Measurements from ENCODE around the gene SCAMP5.
A peak's percentile ranks its signal among the peaks of the same experiment; 100 is the strongest.

The SCAMP5 gene

GRCh38 chr15:75023872-75024636 lies 28.7 kb downstream of the SCAMP5 start:
- DNase-seq, result no peak

GRCh38 chr15:75025107-75025506 lies 29.7 kb downstream of the SCAMP5 start:
- DNase-seq, result no peak

- DNase-seq, result no peak
Measured at GRCh38 chr15:75025548-75026260, 30.3 kb downstream of the SCAMP5 start.

- no peak for DNase-seq
Measured at GRCh38 chr15:75027551-75027950, 32.2 kb downstream of the SCAMP5 start.

GRCh38 chr15:75028991-75029377 lies 33.6 kb downstream of the SCAMP5 start:
- no peak for DNase-seq

- peak; percentile 6 for DNase-seq
Measured at GRCh38 chr15:75029378-75030022, 34.1 kb downstream of the SCAMP5 start.

- DNase-seq, result no peak
Measured at GRCh38 chr15:75030023-75030413, 34.7 kb downstream of the SCAMP5 start.

- no peak for DNase-seq
Measured at GRCh38 chr15:75030424-75030823, 35.1 kb downstream of the SCAMP5 start.

- DNase-seq, result no peak
Measured at GRCh38 chr15:75031848-75032247, 36.5 kb downstream of the SCAMP5 start.

- no peak for DNase-seq
Measured at GRCh38 chr15:75032395-75032794, 37.0 kb downstream of the SCAMP5 start.

GRCh38 chr15:75033809-75034208 lies 38.4 kb downstream of the SCAMP5 start:
- DNase-seq, result no peak

- no peak for DNase-seq
Measured at GRCh38 chr15:75034615-75035014, 39.3 kb downstream of the SCAMP5 start.

GRCh38 chr15:75036212-75036616 lies 40.9 kb downstream of the SCAMP5 start:
- no peak for DNase-seq

GRCh38 chr15:75037685-75038084 lies 42.3 kb downstream of the SCAMP5 start:
- DNase-seq, result no peak

- DNase-seq, result no peak
Measured at GRCh38 chr15:75038231-75038630, 42.9 kb downstream of the SCAMP5 start.

GRCh38 chr15:75042730-75043508 lies 47.6 kb downstream of the SCAMP5 start:
- peak; percentile 4 for DNase-seq

- no peak for DNase-seq
Measured at GRCh38 chr15:75043509-75044257, 48.3 kb downstream of the SCAMP5 start.

- DNase-seq, result no peak
Measured at GRCh38 chr15:75044258-75044878, 49.0 kb downstream of the SCAMP5 start.

GRCh38 chr15:75045332-75046015 lies 50.1 kb downstream of the SCAMP5 start:
- no peak for DNase-seq

GRCh38 chr15:75048394-75048793 lies 53.0 kb downstream of the SCAMP5 start:
- no peak for DNase-seq

GRCh38 chr15:75049392-75049791 lies 54.0 kb downstream of the SCAMP5 start:
- no peak for DNase-seq

Data from SHP77 treated with DMSO at 0.1 percent for 48 hours (cell line).